Activated CD4-positive, alpha-beta T cell treated with anti-CD3 and anti-CD28 coated beads for 1 hour (primary cell): Measurements from ENCODE around the gene NUP205.
"Not testable (repeated sequence)": the region's sequence is repeated elsewhere in the genome, so short reads cannot be mapped to it uniquely, and the experiment has no call there.

Experiments
- DNase-seq: peaks from one replicate; pipeline ENCODE4 v3.0.0-alpha.2; 2020

Gene NUP205

GRCh38 chr7:135668852-135669395 is 111.2 kb downstream of the NUP205 start:
- not testable (repeated sequence) for DNase-seq

- DNase-seq, result no peak
Observed at GRCh38 chr7:135669774-135670173, 112.1 kb downstream of the NUP205 start.

- DNase-seq, result no peak
Observed at GRCh38 chr7:135670179-135670578, 112.5 kb downstream of the NUP205 start.

GRCh38 chr7:135672560-135673359 is 115.0 kb downstream of the NUP205 start:
- no peak for DNase-seq

GRCh38 chr7:135673360-135673706 is 115.6 kb downstream of the NUP205 start:
- no peak for DNase-seq

- no peak for DNase-seq
Observed at GRCh38 chr7:135678612-135679575, 121.2 kb downstream of the NUP205 start.

GRCh38 chr7:135681762-135682161 is 124.0 kb downstream of the NUP205 start:
- no peak for DNase-seq

- no peak for DNase-seq
Observed at GRCh38 chr7:135682191-135682590, 124.5 kb downstream of the NUP205 start.

- DNase-seq, result no peak
Observed at GRCh38 chr7:135683609-135684008, 125.9 kb downstream of the NUP205 start.

GRCh38 chr7:135684136-135684535 is 126.4 kb downstream of the NUP205 start:
- DNase-seq, result no peak

- no peak for DNase-seq
Observed at GRCh38 chr7:135684699-135685098, 127.0 kb downstream of the NUP205 start.

GRCh38 chr7:135685306-135686084 is 127.8 kb downstream of the NUP205 start:
- DNase-seq, result no peak

GRCh38 chr7:135687466-135687865 is 129.7 kb downstream of the NUP205 start:
- DNase-seq, result no peak

GRCh38 chr7:135690566-135690965 is 132.8 kb downstream of the NUP205 start:
- no peak for DNase-seq

- no peak for DNase-seq
Observed at GRCh38 chr7:135692055-135692454, 134.3 kb downstream of the NUP205 start.

- not testable (repeated sequence) for DNase-seq
Observed at GRCh38 chr7:135692606-135693005, 134.9 kb downstream of the NUP205 start.

- no peak for DNase-seq
Observed at GRCh38 chr7:135693558-135693957, 135.8 kb downstream of the NUP205 start.

GRCh38 chr7:135697276-135698049 is 139.7 kb downstream of the NUP205 start:
- no peak for DNase-seq
